Sigmoid colon (tissue), 4 donors: Measurements from ENCODE around the gene ZNF577.

ENCODE experiments used
- EP300 ChIP-seq, 4 donors: sonication (generic); formaldehyde crosslinking; IDR thresholded peaks; one replicate each; pipeline ENCODE4 v1.6.1; 2017; ENCODE audit warnings: antibody characterized with exemption in 4 of 4
- POLR2A ChIP-seq, 2 donors: fragments of 450-650 bp; IDR thresholded peaks; one replicate each; pipeline ENCODE4 v1.6.1; 2016; ENCODE audit warnings: antibody characterized with exemption in 2 of 2, mild to moderate bottlenecking in 2 of 2, moderate library complexity in 2 of 2

DNA sequence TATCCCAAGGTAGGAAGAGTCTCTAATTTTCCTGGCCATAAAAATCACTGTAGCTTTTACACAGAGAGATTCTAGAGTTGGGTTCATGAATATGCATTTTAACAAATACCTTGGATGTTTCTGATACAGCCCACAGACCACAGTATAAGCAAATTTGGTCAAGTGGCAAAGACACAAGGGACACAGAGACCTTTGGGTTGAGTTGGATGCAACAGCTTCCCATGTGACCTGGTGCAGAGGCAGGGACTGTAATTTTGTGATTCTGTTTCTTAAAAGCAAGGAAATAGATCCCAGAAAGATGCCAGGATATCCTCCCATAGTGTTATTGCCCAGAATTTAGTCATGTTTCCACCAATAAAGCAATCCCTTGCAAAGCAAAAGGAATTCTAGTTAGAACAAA lies 65.8 kb downstream of the ZNF577 start:
- TF ChIP-seq EP300 (IDR thresholded peaks at IDR 0.05) (no peak), POLR2A (IDR thresholded peaks at IDR 0.05) (no peak)
